Activated naive CD8-positive, alpha-beta T cell treated with anti-CD3 and anti-CD28 coated beads, Interleukin-2, amount 50 U/mL, for 24 hours (primary cell): Measurements from ENCODE around the gene WNK2.

Experiments used
- ATAC-seq: fragments of 150-1000 bp; cut with Tn5 transposase; one replicate; pipeline ENCODE4 v1.10.0; 2021
- DNase-seq: peaks from one replicate; pipeline ENCODE4 v3.0.0; 2021
- H3K27ac Mint-ChIP-seq: one replicate; pipeline ENCODE4 v1.8.0; 2021; ENCODE audit warnings: mild to moderate bottlenecking, mixed read lengths
- H3K27me3 Mint-ChIP-seq: one replicate; pipeline ENCODE4 v1.8.0; 2021; ENCODE audit warnings: mixed read lengths
- H3K36me3 Mint-ChIP-seq: one replicate; pipeline ENCODE4 v1.8.0; 2021; ENCODE audit warnings: low read depth, mixed read lengths
- H3K4me1 Mint-ChIP-seq: one replicate; pipeline ENCODE4 v1.8.0; 2021; ENCODE audit warnings: mixed read lengths
- H3K4me3 Mint-ChIP-seq: one replicate; pipeline ENCODE4 v1.8.0; 2021; ENCODE audit warnings: mild to moderate bottlenecking, moderate library complexity, mixed read lengths
- H3K9me3 Mint-ChIP-seq: one replicate; pipeline ENCODE4 v1.8.0; 2021; ENCODE audit warnings: mixed read lengths

Gene WNK2

DNA sequence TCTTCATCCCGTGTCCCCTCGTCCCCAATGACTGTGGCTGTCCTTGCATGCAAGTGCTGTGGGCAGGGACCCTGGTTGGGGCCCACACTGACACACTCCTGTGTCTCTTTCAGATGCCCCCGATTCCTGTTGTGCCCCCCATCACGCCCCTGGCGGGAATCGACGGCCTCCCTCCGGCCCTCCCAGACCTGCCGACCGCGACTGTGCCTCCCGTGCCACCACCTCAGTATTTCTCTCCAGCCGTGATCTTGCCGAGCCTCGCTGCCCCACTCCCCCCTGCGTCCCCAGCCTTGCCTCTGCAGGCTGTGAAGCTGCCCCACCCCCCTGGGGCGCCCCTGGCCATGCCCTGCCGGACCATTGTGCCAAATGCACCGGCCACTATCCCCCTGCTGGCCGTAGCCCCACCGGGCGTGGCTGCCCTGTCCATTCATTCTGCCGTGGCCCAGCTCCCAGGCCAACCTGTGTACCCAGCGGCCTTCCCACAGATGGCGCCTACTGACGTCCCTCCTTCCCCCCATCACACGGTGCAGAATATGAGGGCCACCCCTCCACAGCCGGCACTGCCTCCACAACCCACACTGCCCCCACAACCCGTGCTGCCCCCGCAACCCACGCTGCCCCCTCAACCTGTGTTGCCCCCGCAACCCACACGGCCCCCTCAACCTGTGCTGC is 75.0 kb downstream of the WNK2 start:
- no peak overlapping the region for H3K4me3 Mint-ChIP-seq
- H3K36me3 Mint-ChIP-seq = no peaks in the 10 kb centered on the region
- H3K27ac Mint-ChIP-seq = no peak overlapping the region
- DNase-seq = no peak
- H3K27me3 Mint-ChIP-seq = no peaks in the 10 kb centered on the region
- H3K4me1 Mint-ChIP-seq = no peaks in the 10 kb centered on the region
- no peak for ATAC-seq
- H3K9me3 Mint-ChIP-seq = no peaks in the 10 kb centered on the region

- H3K9me3 Mint-ChIP-seq = no peaks in the 10 kb centered on the region
- ATAC-seq (no peak), DNase-seq (no peak)
- no peaks in the 10 kb centered on the region for H3K4me1 Mint-ChIP-seq
- no peaks in the 10 kb centered on the region for H3K36me3 Mint-ChIP-seq
- H3K27ac Mint-ChIP-seq = no peak overlapping the region
- no peaks in the 10 kb centered on the region for H3K27me3 Mint-ChIP-seq
- H3K4me3 Mint-ChIP-seq = no peak overlapping the region
These were observed 75.7 kb downstream of the WNK2 start for GRCh38 chr9:93259490-93260262.

GRCh38 chr9:93260263-93261066 is 76.5 kb downstream of the WNK2 start:
- no peaks in the 10 kb centered on the region for H3K27me3 Mint-ChIP-seq
- no peak overlapping the region for H3K4me3 Mint-ChIP-seq
- DNase-seq = no peak
- no peaks in the 10 kb centered on the region for H3K36me3 Mint-ChIP-seq
- no peaks in the 10 kb centered on the region for H3K4me1 Mint-ChIP-seq
- no peak overlapping the region for H3K27ac Mint-ChIP-seq
- no peaks in the 10 kb centered on the region for H3K9me3 Mint-ChIP-seq
- ATAC-seq = no peak

DNA sequence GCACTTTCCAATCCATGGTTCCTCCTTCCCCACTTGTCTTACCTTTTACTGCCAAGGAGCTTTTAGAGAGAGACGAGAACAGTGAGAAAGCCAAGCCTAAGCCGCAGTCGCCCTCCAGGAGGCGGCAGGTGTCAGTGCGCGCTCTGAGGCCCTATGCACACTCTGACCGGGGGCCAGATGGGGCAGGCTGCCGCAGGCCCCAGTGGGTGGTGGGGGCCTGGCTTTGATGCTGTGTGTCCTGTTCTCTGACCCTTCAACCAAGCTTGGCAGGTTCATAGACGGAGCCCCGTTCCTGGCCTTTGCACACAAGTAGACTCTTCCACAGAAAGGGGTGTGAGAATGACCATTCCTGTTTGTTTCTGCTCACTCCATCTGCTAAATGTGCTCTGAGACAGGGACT is 77.3 kb downstream of the WNK2 start:
- H3K27me3 Mint-ChIP-seq = no peaks in the 10 kb centered on the region
- H3K27ac Mint-ChIP-seq = no peak overlapping the region
- H3K4me3 Mint-ChIP-seq = no peak overlapping the region
- ATAC-seq (no peak), DNase-seq (no peak)
- H3K9me3 Mint-ChIP-seq = no peaks in the 10 kb centered on the region
- H3K36me3 Mint-ChIP-seq = no peaks in the 10 kb centered on the region
- no peaks in the 10 kb centered on the region for H3K4me1 Mint-ChIP-seq

DNA sequence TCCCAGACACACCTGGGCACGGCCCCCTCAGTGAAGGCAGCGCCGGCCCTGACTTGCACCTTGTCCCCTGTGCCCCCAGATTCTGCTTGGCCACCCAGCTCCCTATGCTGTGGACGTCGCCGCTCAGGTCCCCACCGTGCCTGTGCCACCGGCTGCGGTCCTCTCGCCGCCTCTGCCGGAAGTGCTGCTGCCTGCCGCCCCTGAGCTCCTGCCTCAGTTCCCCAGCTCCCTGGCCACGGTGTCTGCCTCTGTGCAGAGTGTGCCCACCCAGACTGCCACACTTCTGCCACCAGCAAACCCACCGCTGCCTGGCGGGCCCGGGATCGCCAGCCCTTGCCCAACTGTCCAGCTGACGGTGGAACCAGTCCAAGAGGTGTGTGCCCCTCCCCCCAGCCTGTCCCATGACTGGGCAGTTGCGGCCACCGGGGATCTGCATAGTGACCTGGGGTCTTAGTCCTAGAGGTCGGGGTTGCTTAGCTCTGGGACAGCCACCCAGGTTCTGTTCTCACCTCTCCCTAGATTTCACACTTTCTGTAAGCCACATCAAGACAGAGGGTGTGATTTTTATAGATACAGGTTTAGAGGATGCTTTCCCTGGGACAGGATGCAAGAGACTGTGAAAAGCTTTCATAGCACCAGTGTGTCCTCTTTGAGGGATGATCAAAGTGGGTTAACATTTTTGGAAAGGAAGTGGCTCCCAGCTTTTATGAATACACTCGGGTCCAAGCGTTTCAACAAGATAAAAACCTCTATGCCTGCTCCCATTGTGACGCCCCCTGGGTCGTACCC is 78.0 kb downstream of the WNK2 start:
- no peaks in the 10 kb centered on the region for H3K36me3 Mint-ChIP-seq
- no peaks in the 10 kb centered on the region for H3K4me1 Mint-ChIP-seq
- H3K9me3 Mint-ChIP-seq = no peaks in the 10 kb centered on the region
- no peaks in the 10 kb centered on the region for H3K27me3 Mint-ChIP-seq
- H3K4me3 Mint-ChIP-seq = no peak overlapping the region
- no peak for ATAC-seq
- H3K27ac Mint-ChIP-seq = no peak overlapping the region
- no peak for DNase-seq

- DNase-seq (no peak), ATAC-seq (no peak)
- Mint-ChIP-seq H3K27ac (no peak overlapping the region), H3K4me1 (peaks cover 3% of the 10 kb centered on the region), H3K36me3 (no peaks in the 10 kb centered on the region), H3K27me3 (no peaks in the 10 kb centered on the region), H3K9me3 (no peaks in the 10 kb centered on the region), H3K4me3 (no peak overlapping the region)
These were observed 78.8 kb downstream of the WNK2 start for GRCh38 chr9:93262537-93263310.

GRCh38 chr9:93263334-93264229 is 79.6 kb downstream of the WNK2 start:
- H3K27ac Mint-ChIP-seq = no peak overlapping the region
- DNase-seq (no peak), ATAC-seq (no peak)
- H3K36me3 Mint-ChIP-seq = no peaks in the 10 kb centered on the region
- no peaks in the 10 kb centered on the region for H3K27me3 Mint-ChIP-seq
- H3K4me3 Mint-ChIP-seq = no peak overlapping the region
- H3K9me3 Mint-ChIP-seq = no peaks in the 10 kb centered on the region
- H3K4me1 Mint-ChIP-seq = peaks cover 6% of the 10 kb centered on the region

- H3K9me3 Mint-ChIP-seq = no peaks in the 10 kb centered on the region
- no peak overlapping the region for H3K27ac Mint-ChIP-seq
- no peak overlapping the region for H3K4me3 Mint-ChIP-seq
- no peaks in the 10 kb centered on the region for H3K36me3 Mint-ChIP-seq
- no peaks in the 10 kb centered on the region for H3K27me3 Mint-ChIP-seq
- H3K4me1 Mint-ChIP-seq = peaks cover 14% of the 10 kb centered on the region
- ATAC-seq = no peak
- no peak for DNase-seq
These were observed 80.6 kb downstream of the WNK2 start for GRCh38 chr9:93264338-93265125.

DNA sequence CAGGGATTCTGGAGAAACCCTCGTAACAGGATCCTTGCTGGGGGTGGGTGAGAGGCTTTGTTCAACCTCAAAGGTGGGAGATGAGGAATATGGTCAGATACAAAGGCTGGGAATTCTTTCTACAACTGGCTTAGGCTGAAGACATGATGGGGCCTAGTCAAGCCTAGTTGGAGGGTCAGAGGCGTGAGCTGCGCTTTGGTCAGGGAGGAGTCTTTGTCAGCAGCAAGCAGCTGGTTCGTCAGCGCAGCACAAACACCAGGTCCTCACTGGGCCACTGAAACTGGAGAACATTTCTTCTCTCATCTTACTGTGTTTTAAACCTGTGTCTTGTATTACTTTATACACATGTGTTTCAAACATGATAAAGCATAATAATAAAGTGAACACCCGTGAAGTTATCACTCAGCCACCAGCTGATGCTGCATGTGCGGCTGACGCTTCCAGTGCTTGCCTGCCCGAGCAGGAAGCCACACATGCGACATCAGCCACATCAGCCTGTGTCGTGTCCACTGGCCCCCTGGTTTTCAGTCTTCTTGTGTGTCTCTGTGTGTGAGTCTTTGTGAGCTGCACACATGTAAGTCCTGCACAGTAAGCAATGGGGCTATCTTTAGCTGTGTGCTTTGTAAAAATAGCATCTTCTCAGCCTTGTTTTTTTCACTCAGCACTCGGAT is 81.5 kb downstream of the WNK2 start:
- peaks cover 16% of the 10 kb centered on the region for H3K4me1 Mint-ChIP-seq
- H3K36me3 Mint-ChIP-seq = no peaks in the 10 kb centered on the region
- H3K27ac Mint-ChIP-seq = no peak overlapping the region
- ATAC-seq = no peak
- no peak overlapping the region for H3K4me3 Mint-ChIP-seq
- DNase-seq = no peak
- H3K27me3 Mint-ChIP-seq = no peaks in the 10 kb centered on the region
- H3K9me3 Mint-ChIP-seq = no peaks in the 10 kb centered on the region

DNA sequence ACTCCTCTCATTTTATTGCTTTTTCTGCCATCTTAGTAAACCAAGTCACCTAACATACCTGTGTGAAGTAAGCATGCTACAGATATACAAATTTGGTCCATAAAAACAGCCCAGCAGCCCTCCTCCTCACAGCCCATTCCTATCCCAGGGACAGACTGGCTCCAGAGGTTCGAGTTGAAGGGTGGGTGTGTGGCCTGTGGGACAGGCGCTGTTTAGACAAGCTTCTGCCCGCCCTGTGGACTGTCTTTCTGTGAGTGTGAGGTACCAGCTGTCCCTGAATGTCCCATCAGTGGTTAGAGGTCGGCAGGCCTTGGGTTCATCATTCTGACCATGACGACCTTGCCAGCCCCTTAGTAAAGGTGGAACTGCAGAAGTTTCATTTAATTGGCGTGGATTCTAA is 82.0 kb downstream of the WNK2 start:
- H3K27ac Mint-ChIP-seq = no peak overlapping the region
- no peaks in the 10 kb centered on the region for H3K9me3 Mint-ChIP-seq
- no peaks in the 10 kb centered on the region for H3K36me3 Mint-ChIP-seq
- H3K27me3 Mint-ChIP-seq = no peaks in the 10 kb centered on the region
- DNase-seq (no peak), ATAC-seq (no peak)
- peaks cover 20% of the 10 kb centered on the region for H3K4me1 Mint-ChIP-seq
- no peak overlapping the region for H3K4me3 Mint-ChIP-seq

GRCh38 chr9:93266521-93267001 is 82.6 kb downstream of the WNK2 start:
- Mint-ChIP-seq H3K4me3 (no peak overlapping the region), H3K27me3 (no peaks in the 10 kb centered on the region), H3K9me3 (peaks cover 4% of the 10 kb centered on the region), H3K27ac (no peak overlapping the region), H3K36me3 (peaks cover 1% of the 10 kb centered on the region), H3K4me1 (peaks cover 20% of the 10 kb centered on the region)
- DNase-seq (no peak), ATAC-seq (no peak)

DNA sequence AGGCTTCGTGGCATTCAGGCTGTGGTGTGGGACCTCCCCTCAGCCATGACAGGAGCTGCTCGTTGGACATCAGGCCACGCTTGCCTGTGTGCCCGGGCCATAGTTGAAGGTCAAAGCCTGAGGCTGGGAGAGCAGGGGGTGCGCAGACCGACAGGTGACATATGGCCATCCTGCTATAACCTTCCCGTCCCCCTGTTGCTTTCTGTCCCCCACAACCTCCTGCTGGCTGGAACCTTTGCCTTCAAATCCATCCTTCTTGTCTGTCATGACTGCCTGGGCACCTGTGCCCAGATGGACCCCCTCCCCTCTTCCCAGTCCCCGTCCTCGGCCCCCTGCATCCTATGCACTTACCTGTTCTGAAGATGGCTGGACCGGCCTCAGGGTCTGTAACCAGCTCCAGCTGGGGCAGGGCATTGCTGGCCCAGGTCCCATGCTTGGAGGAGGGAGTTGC is 83.2 kb downstream of the WNK2 start:
- DNase-seq (no peak), ATAC-seq (no peak)
- H3K4me1 Mint-ChIP-seq = peaks cover 20% of the 10 kb centered on the region
- H3K9me3 Mint-ChIP-seq = peaks cover 8% of the 10 kb centered on the region
- H3K4me3 Mint-ChIP-seq = no peak overlapping the region
- no peaks in the 10 kb centered on the region for H3K27me3 Mint-ChIP-seq
- H3K36me3 Mint-ChIP-seq = peaks cover 1% of the 10 kb centered on the region
- H3K27ac Mint-ChIP-seq = no peak overlapping the region
